GM19193 (cell line): ENCODE measurements around the gene ODC1.

ENCODE experiments used
- POLR2A ChIP-seq: IDR thresholded peaks from 4 replicates; pipeline ENCODE4 v1.6.1; 2011; ENCODE audit not compliant: insufficient read depth, insufficient read length; ENCODE audit errors: extremely low read depth

ODC1 gene

GRCh38 chr2:10422251-10422650 lies 25.9 kb downstream of the ODC1 start:
- TF ChIP-seq POLR2A, result no peak

- TF ChIP-seq POLR2A, result no peak
Observed at GRCh38 chr2:10419553-10420257, 28.4 kb downstream of the ODC1 start.

GRCh38 chr2:10417551-10418335 lies 30.4 kb downstream of the ODC1 start:
- TF ChIP-seq POLR2A, result no peak

- TF ChIP-seq POLR2A, result no peak
Observed at GRCh38 chr2:10415640-10416039, 32.5 kb downstream of the ODC1 start.

- TF ChIP-seq POLR2A, result no peak
Observed at GRCh38 chr2:10415048-10415447, 33.1 kb downstream of the ODC1 start.

- no peak for TF ChIP-seq POLR2A
Observed at GRCh38 chr2:10414591-10414990, 33.5 kb downstream of the ODC1 start.

- TF ChIP-seq POLR2A, result no peak
Observed at GRCh38 chr2:10413991-10414451, 34.1 kb downstream of the ODC1 start.

- TF ChIP-seq POLR2A, result no peak
Observed at GRCh38 chr2:10413503-10413902, 34.6 kb downstream of the ODC1 start.

- TF ChIP-seq POLR2A, result no peak
Observed at GRCh38 chr2:10412380-10412779, 35.7 kb downstream of the ODC1 start.

- no peak for TF ChIP-seq POLR2A
Observed at GRCh38 chr2:10411557-10411956, 36.6 kb downstream of the ODC1 start.

- TF ChIP-seq POLR2A, result no peak
Observed at GRCh38 chr2:10410823-10411437, 37.2 kb downstream of the ODC1 start.

GRCh38 chr2:10410001-10410822 lies 37.9 kb downstream of the ODC1 start:
- TF ChIP-seq POLR2A, result no peak

- no peak for TF ChIP-seq POLR2A
Observed at GRCh38 chr2:10408649-10409579, 39.2 kb downstream of the ODC1 start.
